Measurements from ENCODE around the gene STATH.
"Not testable (repeated sequence)": the region's sequence is repeated elsewhere in the genome, so short reads cannot be mapped to it uniquely, and the experiment has no call there.

Gene STATH, protein sequence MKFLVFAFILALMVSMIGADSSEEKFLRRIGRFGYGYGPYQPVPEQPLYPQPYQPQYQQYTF

DNA sequence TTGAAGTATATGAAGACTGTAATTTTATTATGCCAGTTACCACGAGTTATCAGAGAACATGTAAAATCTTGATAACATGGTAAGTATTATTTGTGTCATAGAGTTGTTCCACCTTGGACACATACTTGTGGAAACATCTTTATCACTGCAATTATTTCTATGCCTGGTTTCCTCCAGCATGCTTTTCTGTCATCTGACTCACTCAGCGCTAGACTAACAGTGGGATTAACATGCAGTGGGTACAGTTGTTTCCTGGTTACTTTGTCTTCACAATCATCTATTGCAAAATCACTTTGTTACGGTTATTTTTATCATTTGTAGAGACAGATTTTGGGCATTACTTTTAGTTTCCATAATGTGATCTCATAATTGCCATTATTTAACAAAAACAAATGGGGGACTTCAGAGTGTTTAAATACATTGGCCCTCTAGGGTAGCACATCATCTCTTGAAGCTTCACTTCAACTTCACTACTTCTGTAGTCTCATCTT, at the start of gene STATH:
STATH (plus strand) TSS at position 441 of the 491 bp plus-strand sequence. CDS start 2,472 bp downstream, outside the sequence.
- DNase-seq: peak; percentile 72

DNA sequence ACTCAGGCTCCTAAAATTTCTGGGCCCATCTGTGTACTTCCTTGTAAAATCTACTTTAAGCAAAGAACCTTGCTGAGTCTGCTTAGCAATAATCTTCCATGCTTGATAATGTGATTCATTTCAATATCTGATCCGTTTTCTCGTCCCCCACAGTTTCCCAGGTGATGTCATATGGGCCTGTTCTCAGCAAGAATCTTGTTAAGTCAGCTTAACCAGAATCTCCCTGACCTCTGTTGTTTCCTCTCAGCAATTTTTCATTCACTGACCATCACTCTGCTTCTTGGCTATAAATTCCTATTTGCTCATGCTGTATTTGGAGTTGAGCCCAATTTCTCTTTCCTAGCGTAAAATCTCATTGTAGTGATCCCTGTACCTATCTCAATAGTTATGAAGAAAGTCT, 44.2 kb upstream of the STATH start:
- DNase-seq: no peak

DNA sequence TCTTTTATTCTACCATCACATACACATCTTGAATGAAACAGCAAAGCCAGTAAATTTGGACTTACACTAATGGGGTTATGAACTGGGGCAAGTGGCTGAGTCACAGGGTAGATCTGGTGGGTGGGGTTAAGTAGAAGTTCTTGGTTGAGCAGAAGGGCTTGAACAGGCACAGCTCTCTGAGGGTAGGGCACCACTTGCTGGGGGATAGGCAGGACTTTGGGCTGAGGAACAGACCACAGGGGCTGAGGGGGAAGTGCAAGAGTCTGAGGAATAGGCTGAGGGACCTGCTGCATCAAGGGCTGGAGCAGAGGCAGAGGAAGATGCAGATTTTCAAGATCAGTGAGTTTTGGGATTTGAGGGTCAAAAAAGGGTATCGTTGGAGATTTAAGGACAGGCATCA, 38.6 kb upstream of the STATH start:
- no peak for DNase-seq

DNA sequence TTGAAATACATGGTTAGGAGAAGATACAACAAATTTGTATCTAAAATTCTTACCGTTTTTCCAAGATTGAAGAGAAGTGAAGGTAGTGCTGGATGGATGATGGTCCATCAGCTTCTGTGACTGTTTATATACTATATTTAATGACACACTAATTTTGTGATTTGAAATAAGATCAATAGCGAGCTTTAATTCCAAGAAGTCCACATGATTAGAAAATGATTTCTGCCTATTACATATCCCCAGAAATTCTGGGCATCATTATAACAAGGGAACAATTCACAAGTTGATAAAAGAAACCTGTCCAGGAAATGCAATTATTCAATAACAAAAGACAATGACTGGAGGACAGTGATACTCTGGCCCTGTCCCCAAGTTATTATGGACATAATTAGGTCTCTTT, 30.1 kb upstream of the STATH start, which contains the start of gene CSN2:
CSN2 (minus strand) TSS at position 101 of the 400 bp plus-strand sequence. CDS start 4,733 bp downstream, outside the sequence.
- DNase-seq: no peak

DNA sequence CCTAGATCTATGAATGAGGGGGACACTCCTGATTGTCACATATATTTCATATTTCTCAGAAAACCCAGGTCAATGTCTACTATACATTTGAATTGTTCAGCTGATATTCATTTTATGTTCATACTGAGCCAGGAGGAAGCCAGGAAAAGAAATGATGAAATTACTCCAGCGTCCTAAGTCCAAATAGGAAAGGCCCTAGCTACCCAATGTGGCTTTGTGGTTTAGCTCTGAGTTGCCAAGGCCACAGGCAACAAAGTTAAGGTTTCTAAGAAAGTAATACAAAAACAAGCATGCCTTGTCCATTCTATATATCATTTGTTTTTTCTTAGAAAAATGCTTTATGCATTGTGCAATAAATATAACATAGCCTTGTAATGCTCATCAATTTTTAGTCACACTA, 25.7 kb upstream of the STATH start:
- DNase-seq: peak; percentile 48

DNA sequence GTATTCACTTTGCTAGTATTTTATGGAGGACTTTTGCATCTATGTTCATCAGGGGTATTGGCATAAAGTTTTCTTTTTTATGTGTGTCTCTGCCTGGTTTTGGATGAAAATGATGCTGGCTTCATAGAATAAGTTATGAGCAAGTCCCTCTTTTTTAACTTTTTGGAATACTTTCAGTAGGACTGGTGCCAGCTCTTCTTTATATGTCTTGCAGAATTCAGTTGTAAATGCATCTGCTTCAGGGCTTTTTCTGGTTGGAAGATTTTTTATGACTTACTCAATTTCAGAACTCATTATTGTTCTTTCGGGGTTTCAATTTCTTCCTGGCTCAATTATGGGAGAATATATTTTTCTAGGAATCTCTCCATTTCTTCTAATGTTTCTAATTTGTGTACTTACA, 21.1 kb upstream of the STATH start:
- no peak for DNase-seq

DNA sequence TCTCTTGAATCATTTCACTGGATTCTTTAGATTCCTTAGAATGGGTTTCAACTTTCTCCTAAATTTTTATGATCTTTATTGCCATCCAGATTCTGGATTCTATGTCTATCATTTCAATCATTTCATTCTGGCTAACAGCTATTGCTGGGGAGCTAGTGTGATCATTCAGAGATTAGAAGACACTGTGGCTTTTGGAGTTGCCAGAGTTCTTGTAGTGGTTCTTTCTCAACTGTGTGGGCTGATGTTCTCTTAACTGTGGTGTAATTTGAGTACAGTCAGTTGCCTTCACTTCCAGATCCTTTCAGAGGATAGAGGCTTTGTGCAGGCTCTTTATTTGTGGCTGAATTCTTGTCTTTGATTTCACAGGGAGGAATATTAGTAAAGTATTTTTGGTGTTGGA, 18.2 kb upstream of the STATH start:
- no peak for DNase-seq

DNA sequence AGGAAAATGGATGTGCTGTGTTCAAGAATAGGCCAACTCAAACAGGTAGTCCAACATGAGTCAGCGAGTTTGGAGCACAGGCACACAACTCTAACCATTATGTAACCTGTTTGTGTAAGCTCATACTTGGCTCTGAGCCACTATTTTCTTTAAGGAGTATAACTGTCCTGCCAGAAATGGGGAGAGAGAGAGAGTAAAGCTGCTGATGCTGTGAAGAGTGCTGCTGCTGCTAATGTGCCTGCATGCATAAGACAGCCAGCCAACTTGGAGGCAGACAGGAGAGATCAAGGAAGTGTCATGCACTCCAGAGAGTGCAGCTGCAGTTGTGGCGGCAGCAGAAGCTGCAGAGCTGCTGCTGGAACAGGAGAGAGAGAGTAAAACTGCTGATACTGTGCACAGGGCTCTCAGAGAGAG, 11.7 kb upstream of the STATH start:
- no peak for DNase-seq

DNA sequence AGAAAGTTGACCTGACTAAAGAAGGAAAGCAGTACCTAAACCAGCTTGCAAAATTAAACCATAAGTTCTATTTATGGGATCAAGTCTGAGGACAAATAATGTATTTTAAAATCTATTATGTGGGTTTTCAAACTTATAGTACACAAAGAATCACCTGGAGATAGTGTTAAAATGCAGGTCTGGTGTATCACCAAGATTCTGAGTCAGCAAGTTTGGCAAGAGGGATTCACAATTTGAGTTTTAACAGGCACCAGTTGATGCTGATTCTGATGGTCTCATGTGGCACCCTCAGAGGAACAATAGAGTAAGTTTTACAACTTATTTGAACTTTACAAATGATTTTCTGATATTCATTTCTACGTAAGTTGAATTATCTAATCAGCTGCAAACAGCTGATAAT, 9.1 kb upstream of the STATH start:
- no peak for DNase-seq

DNA sequence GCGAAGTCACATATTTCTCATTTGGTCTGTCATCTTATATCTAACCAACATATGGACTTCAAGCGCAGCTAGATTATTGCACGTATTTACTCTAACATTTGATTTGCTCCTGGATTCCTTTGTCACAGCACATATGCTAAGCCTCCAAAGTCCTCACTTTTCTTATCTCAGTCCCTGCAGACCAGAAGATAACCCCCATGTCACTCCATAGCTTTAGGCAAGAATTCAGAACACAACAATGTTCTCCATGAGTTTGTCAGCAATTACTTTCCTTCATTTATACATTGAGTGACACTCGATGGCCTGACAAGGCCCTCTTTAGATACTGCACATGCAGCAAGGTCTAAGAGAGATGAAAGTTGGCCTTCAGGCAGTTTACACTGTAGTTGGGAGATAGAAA, 4.8 kb upstream of the STATH start:
- no peak for DNase-seq

DNA sequence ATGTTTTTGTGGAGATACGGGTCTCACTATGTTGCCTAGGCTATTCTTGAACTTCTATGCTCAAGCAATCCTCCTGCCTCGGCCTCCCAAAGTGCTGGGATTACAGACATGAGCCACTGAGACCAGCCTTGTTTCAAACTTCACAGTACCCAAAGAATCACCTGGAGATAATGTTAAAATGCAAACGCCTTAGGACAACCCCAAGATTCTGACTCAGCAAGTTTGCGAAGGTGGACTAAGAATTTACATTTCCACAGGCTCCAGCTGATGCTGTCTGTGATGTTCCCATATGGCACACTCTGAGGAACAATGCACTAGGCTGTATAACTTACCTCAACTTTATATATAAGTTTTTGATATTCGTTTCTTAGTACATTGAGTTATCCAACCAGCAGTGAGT, 984 bp upstream of the STATH start:
- DNase-seq: no peak

DNA sequence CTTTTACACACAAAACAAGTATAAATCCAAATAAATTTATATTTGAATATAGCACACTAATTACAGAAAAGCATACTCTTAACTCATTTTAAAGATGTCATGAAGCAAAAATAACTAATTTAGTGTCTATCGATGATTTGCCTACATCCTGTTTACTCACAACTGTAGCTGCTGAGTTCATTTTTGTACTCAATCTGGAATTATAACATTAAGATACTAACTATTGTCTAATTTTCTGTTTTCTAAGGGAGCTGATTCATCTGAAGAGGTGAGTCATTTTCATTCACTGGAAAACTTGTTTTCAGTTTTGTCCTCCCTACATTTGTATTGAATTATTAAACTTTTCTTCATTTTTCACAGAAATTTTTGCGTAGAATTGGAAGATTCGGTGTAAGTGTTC, 3.7 kb downstream of the STATH start:
- no peak for DNase-seq

DNA sequence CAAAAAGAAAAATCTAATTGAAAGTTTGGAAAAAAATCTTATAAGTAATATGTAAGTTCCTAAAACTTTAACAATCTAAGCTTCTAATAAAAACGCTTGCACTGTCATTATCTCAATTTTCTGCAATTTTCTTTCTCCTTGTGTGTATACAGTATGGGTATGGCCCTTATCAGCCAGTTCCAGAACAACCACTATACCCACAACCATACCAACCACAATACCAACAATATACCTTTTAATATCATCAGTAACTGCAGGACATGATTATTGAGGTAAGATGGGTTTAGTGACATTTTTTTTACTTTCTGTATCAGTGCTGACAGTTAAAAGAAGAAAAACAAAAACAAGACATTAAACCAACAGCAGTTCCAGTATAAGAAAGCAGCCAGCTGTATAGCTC, 4.9 kb downstream of the STATH start:
- no peak for DNase-seq

DNA sequence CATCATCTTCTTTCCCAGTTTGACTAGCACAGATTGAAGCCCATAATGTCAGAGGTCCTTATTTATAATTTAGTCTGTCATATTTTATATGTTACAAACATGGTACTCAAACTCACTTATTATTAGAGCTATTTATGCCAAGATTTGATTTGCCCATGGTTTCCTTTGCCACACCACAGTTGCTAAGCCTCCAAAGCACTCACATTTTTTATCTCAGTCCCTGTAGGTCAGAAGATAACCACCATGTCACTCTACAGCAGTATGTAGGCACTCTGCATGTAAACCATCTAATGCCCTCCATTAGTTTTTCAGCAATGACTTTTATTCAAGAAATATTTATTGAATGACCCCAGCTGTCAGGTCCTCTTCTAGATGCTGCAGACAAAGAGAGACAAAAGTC, 6.7 kb downstream of the STATH start:
- DNase-seq: no peak

DNA sequence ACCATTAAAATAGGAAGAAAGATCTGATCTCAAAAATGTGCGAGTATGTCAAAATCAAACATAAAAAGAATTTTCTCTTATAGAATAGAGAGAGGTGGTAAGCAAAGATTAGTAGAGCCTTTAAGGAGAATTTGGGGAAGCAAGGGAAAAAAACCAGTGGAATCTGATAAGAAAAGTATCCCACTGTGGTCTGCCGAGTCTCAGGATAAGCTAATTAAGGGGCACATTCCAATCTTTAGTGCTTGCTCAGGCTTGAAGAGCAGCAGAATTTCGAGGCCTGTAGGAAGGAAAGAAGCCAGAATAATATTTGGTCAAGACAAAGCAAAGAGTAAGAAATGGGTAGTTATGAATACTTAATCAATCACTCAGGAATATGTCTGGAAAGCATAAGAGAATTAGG, 13.0 kb downstream of the STATH start:
- DNase-seq: no peak

DNA sequence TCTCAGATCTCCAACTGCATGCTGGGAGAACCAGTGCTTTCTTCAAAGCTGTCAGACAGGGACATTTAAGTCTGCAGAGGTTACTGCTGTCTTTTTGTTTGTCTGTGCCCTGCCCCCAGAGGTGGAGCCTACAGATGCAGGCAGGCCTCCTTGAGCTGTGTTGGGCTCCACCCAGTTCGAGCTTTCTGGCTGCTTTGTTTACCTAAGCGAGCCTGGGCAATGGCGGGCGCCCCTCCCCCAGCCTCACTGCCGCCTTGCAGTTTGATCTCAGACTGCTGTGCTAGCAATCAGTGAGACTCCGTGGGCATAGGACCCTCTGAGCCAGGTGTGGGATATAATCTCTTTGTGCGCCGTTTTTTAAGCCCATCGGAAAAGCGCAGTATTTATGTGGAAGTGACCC, 23.2 kb downstream of the STATH start:
- DNase-seq: not testable (repeated sequence)

DNA sequence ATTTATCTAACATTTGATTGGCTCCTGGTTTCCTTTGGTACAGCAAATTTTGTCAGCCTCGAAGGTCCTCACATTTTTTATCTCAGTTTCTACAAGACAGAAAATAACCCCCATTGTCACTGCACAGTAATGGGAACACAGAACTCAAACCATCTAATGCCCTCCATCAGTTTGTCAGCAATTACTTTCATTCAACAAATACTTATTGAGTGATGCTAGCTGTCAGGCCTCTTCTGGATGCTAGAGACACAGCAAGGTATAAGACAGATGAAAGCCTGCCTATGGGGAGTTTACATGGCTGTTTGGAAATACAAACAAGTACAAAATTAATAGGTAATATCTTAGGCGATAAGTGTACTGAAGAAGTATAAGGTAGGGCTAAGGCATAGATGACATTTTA, 27.5 kb downstream of the STATH start:
- DNase-seq: no peak

DNA sequence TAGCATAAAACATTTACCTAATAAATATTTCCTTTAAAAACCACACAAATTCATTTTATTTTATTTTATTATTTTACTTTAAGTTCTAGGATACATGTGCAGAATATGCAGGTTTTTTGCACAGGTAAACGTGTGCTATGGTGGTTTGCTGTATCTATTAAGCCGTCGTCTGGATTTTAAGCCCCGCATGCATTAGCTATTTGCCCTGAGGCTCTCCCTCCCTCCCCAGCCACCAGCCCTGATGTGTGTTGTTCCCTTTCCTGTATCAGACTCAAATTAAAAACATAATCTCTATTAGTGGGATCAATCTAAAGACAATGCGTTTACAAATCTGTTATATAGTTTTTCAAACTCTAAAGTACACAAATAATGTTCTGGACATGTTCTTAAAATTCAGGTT, 31.2 kb downstream of the STATH start:
- DNase-seq: no peak

DNA sequence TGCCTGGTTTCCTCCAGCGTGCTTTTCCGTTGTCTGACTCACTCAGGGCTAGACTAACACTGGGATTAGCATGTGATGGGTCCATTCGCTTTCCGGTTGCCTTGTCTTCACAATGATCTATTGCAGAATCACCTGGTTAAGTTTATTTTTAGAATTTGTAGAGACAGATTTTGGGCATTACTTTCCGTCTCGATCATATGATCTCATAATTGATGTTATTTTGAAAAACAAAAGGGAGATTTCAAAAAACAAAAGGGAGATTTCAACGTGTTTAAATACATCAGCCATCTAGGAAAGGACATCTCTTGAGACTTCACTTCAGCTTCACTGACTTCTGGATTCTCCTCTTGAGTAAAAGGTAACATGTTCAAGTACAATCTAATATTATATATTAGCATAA, 32.4 kb downstream of the STATH start, which contains the start of gene HTN3:
HTN3 (plus strand) TSS at position 301 of the 400 bp plus-strand sequence. CDS start 2,282 bp downstream, outside the sequence.
- not testable (repeated sequence) for DNase-seq

DNA sequence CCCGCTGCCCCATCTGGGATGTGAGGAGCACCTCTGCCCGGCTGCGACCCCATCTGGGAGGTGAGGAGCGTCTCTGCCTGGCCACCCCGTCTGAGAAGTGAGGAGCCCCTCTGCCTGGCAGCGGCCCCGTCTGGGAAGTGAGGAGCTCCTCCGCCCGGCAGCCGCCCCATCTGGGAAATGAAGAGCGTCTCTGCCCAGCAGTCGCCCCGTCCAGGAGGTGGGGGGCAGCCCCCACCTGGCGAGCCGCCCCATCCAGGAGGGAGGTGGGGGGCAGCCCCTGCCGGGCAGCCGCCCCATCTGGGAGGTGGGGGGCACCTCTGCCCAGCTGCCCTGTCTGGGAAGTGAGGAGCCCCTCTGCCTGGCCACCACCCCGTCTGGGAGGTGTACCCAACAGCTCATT, 41.8 kb downstream of the STATH start:
- DNase-seq: not testable (repeated sequence)

DNA sequence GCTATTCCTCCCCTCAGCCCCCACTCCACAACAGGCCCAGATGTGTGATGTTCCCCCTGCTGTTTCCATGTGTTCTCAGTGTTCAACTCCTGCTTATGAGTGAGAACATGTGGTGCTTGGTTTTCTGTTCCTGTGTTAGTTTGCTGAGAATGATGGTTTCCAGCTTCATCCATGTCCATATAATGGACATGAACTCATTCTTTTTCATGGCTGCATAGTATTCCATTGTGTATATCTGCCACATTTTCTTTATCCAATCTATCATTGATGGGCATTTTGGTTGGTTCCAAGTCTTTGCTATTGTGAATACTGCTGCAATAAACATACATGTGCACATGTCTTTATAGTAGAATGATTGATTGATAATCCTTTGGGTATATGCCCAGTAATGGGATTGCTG, 44.2 kb downstream of the STATH start:
- not testable (repeated sequence) for DNase-seq

DNA sequence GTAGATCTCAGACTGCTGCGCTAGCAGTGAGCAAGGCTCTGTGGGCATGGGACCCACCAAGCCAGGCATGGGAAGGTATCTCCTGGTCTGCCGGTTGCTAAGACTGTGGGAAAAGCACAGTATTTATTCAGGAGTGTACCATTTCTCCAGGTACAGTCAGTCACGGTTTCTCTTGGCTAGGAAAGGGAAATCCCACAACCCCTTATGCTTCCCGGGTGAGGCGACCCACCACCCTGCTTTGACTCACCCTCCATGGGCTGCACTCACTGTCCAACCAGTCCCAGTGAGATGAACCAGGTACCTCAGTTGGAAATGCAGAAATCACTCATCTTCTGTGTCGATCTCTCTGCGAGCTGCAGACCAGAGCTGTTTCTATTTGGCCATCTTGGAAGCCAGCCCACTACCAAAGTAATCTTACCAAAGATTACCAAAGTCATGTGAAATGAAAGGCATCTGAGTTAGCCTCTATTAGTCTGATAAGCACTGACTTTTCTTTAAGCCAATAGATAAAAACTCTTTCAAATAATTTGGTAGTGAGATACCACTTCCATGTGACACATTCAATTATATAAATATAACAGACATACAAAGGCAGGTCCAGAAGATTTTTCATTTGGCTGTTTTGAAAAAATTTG, 46.0 kb downstream of the STATH start:
- no peak for DNase-seq

DNA sequence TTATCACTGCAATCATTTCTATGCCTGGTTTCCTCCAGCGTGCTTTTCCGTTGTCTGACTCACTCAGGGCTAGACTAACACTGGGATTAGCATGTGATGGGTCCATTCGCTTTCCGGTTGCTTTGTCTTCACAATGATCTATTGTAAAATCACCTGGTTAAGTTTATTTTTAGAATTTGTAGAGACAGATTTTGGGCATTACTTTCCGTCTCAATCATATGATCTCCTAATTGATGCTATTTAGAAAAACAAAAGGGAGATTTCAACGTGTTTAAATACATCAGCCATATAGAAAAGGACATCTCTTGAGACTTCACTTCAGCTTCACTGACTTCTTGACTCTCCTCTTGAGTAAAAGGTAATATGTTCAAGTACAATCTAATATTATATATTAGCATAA, 54.4 kb downstream of the STATH start, which contains the start of gene HTN1:
HTN1 (plus strand) TSS at position 301 of the 400 bp plus-strand sequence. CDS start 2,639 bp downstream, outside the sequence.
- not testable (repeated sequence) for DNase-seq

Data from MV-4-11 (cell line).